ENCODE results near the gene PSMA4. TPM values are rescaled to one million over a fixed set of nuclear protein-coding genes. Genes with fewer than 3 reads are reported as not detected.

Gene PSMA4
- 160 and 237 TPM in 2 replicates for total RNA-seq

DNA sequence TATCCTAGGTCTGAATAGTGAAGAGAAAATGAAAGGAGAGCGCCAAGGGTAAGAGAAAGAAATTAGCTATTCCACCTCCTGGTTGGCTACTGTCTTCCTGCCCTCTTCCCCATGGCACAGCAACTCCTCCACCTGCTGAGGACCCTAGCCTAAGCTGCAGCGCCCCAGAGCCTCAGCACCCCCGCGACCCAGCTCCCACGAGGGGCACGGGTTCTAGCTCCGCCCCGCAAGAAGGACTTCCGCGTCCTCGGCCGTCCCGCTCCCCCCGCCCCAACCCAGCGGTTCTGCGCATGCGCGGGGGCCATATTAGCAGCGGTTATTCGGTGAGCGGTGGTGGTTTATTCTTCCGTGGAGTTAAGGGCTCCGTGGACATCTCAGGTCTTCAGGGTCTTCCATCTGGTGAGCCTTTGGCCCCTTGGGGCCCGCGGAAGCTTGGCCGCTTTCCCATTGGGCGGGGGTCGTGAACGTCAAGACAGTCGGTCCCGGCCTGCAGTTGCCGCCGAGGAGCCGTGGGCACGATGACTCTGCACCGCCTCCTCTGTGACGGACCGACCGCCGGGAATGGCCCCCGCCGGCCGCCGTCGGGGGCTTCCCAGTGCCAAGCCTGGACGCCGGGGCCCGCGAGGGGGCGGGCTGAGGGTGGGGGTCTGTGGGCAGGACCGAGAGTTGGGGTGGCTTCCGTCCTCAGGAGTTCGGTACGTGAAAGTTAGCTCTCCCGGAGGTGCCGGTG is at the start of gene PSMA4:
Gene PSMA4 (plus strand): TSS at position 304 of the 730 bp plus-strand sequence. CDS start 1,484 bp downstream, outside the sequence.

DNA sequence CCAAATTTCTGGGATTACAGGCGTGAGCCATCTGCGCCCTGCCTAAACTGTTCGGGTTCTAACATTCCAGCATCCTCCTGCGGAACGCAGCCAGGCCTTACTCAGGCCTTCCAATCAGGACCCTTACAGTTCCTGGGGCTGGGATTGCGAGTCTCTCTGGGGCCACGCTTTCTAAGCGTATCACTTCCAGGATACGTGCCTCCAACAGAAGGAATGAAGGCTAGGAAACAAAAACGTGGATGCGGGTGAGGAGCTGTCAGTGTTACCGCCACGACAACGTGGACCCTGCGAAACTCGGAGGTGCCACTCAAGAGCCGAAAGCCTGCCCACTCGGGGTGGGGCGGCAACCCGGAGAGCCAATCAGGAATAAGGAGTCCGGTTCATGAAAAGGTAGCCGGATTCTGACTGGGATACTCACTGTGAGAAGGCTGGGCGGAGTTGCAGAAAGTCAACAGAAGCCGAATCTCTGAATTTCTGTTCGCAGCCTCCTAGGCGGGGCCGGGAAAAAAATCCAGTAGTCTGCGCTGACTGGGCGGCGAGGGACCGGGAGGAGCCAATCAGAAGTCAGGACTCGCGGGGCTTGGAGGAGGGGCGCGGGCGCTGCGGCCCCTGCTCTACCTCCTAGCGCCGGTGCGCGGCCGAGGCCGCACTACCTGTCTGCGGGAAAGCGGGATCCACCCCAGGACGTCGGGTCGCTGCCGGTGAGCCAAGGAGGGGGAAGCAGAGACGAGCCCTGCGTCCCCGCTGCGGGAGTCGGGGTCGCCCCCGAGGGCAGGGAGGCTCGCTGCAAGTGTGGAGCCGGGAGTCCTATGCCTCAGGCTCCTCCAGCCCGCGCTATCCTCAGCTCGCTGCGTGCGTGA is 33.0 kb upstream of the PSMA4 start, which contains the start of gene HYKK:
Gene HYKK (plus strand): TSS at position 607 of the 860 bp plus-strand sequence. CDS start 5,512 bp downstream, outside the sequence.

DNA sequence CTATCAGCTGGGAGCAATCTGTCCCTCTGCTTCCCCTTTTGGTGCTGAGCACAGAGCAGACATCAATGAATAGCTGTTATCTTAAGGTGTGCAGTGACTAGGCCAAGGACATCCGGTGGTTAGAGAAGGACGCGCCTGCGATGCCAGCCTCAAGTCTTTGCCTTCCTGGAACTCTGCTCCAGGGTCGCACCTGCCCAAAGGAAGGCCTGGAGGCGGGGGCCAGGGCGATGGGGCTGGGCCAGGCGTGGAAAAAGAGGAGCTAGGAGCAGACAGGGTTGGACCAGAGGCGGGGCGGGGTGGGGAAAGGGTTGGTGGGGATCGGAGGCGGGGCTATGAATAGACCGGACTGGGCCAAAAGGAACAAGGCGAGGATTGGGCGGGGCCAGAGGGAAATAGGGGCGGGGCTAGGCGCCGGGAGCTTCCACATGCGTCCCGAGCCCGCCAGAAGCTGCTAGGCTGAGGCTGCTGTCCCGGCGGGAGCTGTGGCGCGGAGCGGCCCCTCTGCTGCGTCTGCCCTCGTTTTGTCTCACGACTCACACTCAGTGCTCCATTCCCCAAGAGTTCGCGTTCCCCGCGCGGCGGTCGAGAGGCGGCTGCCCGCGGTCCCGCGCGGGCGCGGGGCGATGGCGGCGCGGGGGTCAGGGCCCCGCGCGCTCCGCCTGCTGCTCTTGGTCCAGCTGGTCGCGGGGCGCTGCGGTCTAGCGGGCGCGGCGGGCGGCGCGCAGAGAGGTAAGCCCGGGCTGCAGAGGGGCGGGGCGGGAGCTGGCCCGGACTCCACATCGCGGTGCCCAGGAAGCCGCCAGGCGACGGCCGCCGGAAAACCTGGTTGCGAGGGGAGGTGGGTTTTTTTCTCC is 25.1 kb downstream of the PSMA4 start, which contains the start of gene CHRNA5:
Gene CHRNA5 (plus strand): TSS at position 424 of the 854 bp plus-strand sequence. CDS start 200 bp downstream, at position 624.

Other genes starting within 250 kb of the PSMA4 start
- 79.1 and 96.0 TPM in 2 replicates for gene SKIC8, start 240.8 kb upstream of the PSMA4 start, total RNA-seq
- not detected in 2 replicates for gene CRABP1, start 200.1 kb upstream of the PSMA4 start, total RNA-seq
- gene IREB2, start 102.2 kb upstream of the PSMA4 start, total RNA-seq, result 28.4 and 30.3 TPM in 2 replicates
- gene HYKK, start 32.9 kb upstream of the PSMA4 start, total RNA-seq, result 1.3 and 1.6 TPM in 2 replicates
- gene CHRNA5, start 25.1 kb downstream of the PSMA4 start, total RNA-seq, result 1.7 and 3.6 TPM in 2 replicates
- gene CHRNA3, start 80.6 kb downstream of the PSMA4 start, total RNA-seq, result not detected in 2 replicates
- not detected in 2 replicates for gene CHRNB4, start 100.8 kb downstream of the PSMA4 start, total RNA-seq